ENCODE data around the gene LETM1.

The LETM1 gene

DNA sequence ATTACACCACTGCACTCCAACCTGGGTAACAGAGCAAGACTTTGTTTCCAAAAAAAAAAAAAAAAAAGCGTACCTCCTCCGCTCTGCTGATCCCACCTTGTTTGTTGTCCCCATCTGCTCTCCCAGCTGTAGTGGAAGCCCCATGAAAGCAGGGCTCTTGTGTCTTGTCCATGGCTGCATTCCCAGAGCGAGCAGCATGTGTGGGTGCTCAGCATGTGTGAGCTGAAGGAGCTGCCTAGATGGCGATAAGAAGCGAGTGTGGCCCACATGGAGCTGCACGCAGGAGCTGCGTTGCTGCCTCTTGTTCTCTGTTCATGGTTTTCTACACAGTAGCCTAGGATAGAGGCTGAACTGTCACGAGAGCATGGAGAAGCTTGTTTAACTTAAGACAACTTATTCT is 27.6 kb upstream of the LETM1 start:
- Histone ChIP-seq H3K4me3 (replicated peaks; ENCODE audit: low read depth, low read length) (no peak overlapping the region), H3K27me3 (replicated peaks; ENCODE audit: control insufficient read depth, insufficient read depth, low read length) (no peaks in the 10 kb centered on the region), H3K36me3 (ENCODE audit: control insufficient read depth, insufficient read depth, low read length) (peaks cover 3% of the 10 kb centered on the region)
- TF ChIP-seq, protein P1, sequence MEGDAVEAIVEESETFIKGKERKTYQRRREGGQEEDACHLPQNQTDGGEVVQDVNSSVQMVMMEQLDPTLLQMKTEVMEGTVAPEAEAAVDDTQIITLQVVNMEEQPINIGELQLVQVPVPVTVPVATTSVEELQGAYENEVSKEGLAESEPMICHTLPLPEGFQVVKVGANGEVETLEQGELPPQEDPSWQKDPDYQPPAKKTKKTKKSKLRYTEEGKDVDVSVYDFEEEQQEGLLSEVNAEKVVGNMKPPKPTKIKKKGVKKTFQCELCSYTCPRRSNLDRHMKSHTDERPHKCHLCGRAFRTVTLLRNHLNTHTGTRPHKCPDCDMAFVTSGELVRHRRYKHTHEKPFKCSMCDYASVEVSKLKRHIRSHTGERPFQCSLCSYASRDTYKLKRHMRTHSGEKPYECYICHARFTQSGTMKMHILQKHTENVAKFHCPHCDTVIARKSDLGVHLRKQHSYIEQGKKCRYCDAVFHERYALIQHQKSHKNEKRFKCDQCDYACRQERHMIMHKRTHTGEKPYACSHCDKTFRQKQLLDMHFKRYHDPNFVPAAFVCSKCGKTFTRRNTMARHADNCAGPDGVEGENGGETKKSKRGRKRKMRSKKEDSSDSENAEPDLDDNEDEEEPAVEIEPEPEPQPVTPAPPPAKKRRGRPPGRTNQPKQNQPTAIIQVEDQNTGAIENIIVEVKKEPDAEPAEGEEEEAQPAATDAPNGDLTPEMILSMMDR (IDR thresholded peaks at IDR 0.05; ENCODE audit: insufficient read depth, low read length, poor library complexity, severe bottlenecking): no peak
- DNase-seq (ENCODE audit: extremely low read depth, insufficient read length): no peak

DNA sequence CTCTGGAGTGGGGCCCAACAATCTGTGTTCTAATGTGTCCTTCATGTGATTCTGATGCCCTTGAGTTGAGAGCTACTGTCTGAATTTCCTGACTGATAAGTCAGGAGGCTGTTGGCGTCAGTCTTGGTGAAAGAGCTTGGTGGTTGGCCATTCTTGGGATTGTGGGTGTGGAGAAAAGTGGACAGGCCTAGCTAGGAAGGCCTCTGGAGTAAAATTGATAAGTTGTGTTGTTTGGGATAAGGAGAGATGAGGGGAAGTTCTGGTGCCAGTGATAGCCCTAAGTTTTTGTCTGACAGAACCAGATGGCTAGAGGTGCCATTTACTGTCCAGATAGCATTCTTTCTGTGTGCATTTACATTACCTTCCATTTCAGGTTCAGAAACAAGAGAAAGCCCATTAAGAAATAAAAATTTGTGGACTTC is 26.9 kb upstream of the LETM1 start:
- no peak for DNase-seq (ENCODE audit: extremely low read depth, insufficient read length)
- no peaks in the 10 kb centered on the region for H3K27me3 ChIP-seq (replicated peaks; ENCODE audit: control insufficient read depth, insufficient read depth, low read length)
- H3K36me3 ChIP-seq (ENCODE audit: control insufficient read depth, insufficient read depth, low read length): peaks cover 3% of the 10 kb centered on the region
- no peak overlapping the region for H3K4me3 ChIP-seq (replicated peaks; ENCODE audit: low read depth, low read length)
- TF ChIP-seq, protein P1 (IDR thresholded peaks at IDR 0.05; ENCODE audit: insufficient read depth, low read length, poor library complexity, severe bottlenecking): no peak

DNA sequence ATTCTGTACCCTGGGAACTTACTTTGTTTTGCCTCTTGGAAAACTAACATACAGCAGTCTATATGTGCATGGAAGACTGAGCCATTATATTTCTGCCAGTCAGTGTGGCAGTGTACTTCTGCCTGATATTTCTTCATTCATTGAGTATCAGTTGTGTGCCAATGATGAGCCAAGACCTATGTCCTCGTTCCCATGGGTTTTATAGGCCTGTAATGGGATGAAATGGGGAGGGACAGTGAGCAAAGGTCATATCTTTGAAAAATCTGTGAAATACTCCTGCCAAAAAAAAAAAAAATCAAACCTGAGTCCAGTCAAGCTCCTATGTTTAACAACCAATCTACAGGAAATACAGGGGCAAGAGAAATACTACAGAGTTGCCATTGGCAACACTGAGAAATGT is 24.4 kb upstream of the LETM1 start:
- Histone ChIP-seq H3K4me3 (replicated peaks; ENCODE audit: low read depth, low read length) (no peak overlapping the region), H3K36me3 (ENCODE audit: control insufficient read depth, insufficient read depth, low read length) (peaks cover 3% of the 10 kb centered on the region), H3K27me3 (replicated peaks; ENCODE audit: control insufficient read depth, insufficient read depth, low read length) (no peaks in the 10 kb centered on the region)
- DNase-seq (ENCODE audit: extremely low read depth, insufficient read length): no peak
- TF ChIP-seq, protein P1 (IDR thresholded peaks at IDR 0.05; ENCODE audit: insufficient read depth, low read length, poor library complexity, severe bottlenecking): no peak

DNA sequence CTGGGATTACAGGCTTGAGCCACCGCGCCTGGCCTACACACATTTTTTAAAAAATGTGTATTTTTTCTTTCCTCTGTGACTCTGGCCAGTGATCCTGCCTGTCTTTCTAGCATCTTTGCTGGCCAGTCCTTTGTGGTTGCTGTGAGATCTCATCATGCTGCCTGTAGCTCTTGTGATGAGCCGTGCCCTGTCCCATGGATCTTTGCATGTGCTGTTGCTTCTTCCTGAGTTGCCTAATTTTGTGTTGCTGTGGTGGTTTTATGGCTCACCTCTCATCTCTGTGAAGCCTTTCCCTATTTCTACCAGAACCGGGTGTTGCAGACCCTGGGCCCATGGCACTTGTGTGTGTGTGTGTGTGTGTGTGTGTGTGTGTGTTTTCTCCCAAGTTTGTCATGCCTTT is 23.5 kb upstream of the LETM1 start:
- DNase-seq (ENCODE audit: extremely low read depth, insufficient read length): no peak
- Histone ChIP-seq H3K4me3 (replicated peaks; ENCODE audit: low read depth, low read length) (no peak overlapping the region), H3K27me3 (replicated peaks; ENCODE audit: control insufficient read depth, insufficient read depth, low read length) (no peaks in the 10 kb centered on the region), H3K36me3 (ENCODE audit: control insufficient read depth, insufficient read depth, low read length) (peaks cover 3% of the 10 kb centered on the region)
- TF ChIP-seq, protein P1 (IDR thresholded peaks at IDR 0.05; ENCODE audit: insufficient read depth, low read length, poor library complexity, severe bottlenecking): no peak

DNA sequence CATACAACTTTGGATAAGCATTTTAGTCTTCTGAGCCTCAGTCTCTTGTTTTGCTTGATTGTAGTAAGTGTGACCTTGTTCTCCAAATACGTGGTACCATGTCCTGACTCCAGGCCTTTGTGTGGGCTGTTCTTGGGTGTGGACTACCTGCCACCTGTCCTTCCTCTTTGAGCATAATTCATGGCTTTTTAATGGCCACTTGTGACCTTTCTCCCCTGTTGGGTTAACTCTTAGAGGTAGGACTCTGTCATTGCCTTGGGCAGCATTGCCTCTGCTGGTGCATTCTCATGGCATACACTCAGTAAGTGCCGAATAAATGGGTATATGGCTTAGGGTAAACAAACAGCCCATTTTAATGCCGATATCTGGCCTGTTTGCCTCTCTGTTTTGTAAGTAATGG is 18.2 kb upstream of the LETM1 start:
- TF ChIP-seq, protein P1 (IDR thresholded peaks at IDR 0.05; ENCODE audit: insufficient read depth, low read length, poor library complexity, severe bottlenecking): no peak
- no peak overlapping the region for H3K4me3 ChIP-seq (replicated peaks; ENCODE audit: low read depth, low read length)
- no peaks in the 10 kb centered on the region for H3K27me3 ChIP-seq (replicated peaks; ENCODE audit: control insufficient read depth, insufficient read depth, low read length)
- DNase-seq (ENCODE audit: extremely low read depth, insufficient read length): no peak
- H3K36me3 ChIP-seq (ENCODE audit: control insufficient read depth, insufficient read depth, low read length): no peaks in the 10 kb centered on the region; the same call in 1 of the 2 replicates

DNA sequence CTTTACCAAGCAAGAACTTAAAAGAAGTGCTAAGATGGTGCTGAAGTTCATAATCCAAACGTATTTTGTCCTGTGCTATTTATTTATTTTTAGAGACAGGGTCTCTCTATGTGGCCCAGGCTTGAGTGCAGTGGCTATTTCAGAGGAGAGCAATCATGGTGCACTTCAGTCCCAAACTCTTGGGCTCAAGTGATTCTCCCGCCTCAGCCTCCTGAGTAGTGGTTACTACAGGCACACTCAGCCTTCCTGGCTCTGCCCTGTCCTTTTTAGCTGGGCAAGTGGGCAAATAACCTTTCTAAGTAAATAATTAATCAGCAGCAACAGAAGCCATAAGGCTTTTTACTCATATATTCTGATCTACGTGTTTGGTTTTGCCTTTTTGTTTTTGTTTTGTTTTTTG is 17.8 kb upstream of the LETM1 start:
- Histone ChIP-seq H3K4me3 (replicated peaks; ENCODE audit: low read depth, low read length) (no peak overlapping the region; the same call in 1 of the 2 replicates), H3K36me3 (ENCODE audit: control insufficient read depth, insufficient read depth, low read length) (no peaks in the 10 kb centered on the region; the same call in 1 of the 2 replicates), H3K27me3 (replicated peaks; ENCODE audit: control insufficient read depth, insufficient read depth, low read length) (no peaks in the 10 kb centered on the region)
- no peak for DNase-seq (ENCODE audit: extremely low read depth, insufficient read length)
- TF ChIP-seq, protein P1 (IDR thresholded peaks at IDR 0.05; ENCODE audit: insufficient read depth, low read length, poor library complexity, severe bottlenecking): no peak

Data from GM06990 (cell line).